ENCODE results near the gene ERG. TPM values are rescaled to one million over a fixed set of nuclear protein-coding genes. Genes with fewer than 3 reads are reported as not detected.

The ERG gene
- total RNA-seq, 1 experiment from 2014 or later = 4.4 TPM

DNA sequence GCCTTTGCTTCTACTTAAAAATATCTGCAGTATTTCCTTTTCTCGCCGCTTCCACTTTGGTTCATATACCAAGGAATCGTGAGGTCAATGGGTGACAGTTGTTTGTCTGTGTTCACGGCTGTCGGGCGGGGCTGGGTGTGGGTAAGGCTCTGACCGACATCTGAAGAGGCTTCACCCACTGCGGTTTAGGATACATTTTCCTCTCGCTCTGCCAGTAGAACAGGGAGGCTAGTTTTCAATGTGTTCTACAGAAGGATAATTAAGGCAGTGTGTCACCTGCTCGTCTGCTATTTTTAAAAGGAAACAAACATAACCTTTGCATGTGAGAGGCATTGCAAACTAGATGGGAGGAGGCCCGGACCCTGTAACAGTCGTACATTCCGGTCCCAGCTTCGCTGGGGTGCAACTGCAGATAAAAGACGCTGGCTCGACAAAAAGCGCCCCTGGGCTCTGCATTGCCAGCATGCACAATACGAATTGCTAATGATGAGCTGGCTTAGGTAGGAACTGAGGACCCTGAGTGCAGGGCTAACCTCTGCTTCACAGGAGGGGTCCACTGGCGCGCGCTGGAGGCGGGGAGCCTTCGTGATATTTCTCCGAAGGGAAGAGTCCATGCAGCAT is 8.5 kb upstream of the ERG start:
- DNase-seq = no peak
- H3K36me3 ChIP-seq = no peaks in the 10 kb centered on the region
- H3K4me3 ChIP-seq = no peak overlapping the region
- no peaks in the 10 kb centered on the region for H3K27me3 ChIP-seq
- H3K9me3 ChIP-seq = no peaks in the 10 kb centered on the region

DNA sequence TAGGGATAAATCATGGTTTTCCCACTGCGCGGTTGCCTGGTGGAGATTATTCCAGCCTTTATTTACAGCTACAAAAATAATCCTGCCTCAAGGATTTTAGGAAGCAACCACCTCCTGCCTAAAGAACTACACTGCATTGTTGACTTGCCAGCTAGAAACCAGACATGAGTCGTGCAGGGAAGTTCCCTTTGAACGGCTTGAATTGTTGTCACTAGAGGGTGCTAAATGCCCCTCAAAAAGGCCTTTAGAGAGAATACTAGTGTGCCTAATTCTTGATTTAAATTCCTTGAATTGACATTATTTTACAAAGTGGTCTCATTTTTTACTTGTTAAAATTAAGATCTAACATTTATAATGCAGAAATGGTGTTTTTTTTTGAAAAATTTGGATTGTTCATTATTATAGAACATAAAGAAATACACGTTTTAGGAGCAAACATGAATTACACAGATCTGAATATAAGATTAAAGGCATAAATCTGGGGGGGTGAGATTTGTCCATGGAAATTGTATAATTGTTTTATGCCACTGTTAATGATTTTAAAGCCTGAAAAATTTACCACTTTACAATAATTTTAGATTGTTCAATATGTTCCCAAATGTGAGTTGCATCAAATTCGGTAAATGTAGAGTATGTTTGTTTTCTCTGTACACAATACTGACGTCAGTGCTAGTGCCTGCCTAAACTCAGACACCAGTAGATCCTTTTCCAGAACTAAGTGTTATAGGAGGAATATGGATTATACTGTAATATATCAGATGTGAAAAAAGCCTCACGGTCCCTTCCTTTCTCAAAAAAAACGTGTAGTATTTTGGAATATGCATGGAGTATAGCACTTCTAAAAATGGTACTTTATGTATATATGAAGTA is 7.6 kb upstream of the ERG start:
- H3K4me3 ChIP-seq = no peak overlapping the region
- no peaks in the 10 kb centered on the region for H3K9me3 ChIP-seq
- H3K27me3 ChIP-seq = no peaks in the 10 kb centered on the region
- H3K36me3 ChIP-seq = no peaks in the 10 kb centered on the region
- DNase-seq = peak; percentile 37

DNA sequence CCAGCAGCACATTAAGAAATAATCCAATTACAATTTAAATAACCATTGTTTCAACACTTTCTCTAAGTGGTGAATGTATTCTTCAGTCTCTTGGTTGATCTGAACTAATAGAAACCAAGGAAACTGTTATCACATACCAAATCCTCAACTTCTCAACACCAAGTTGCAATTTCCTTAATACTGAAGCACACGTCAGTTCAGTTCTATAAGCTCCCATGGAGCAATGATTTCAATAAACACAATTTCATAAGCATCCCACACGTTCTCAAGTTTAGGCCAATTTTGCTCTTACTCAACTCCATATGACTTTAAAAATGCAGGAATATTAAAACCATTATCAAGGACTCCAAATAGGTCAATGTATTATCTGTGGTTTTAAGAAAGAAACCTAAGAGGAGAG is 5.8 kb upstream of the ERG start:
- H3K27me3 ChIP-seq = no peaks in the 10 kb centered on the region
- H3K4me3 ChIP-seq = no peak overlapping the region
- DNase-seq = no peak
- H3K36me3 ChIP-seq = no peaks in the 10 kb centered on the region
- H3K9me3 ChIP-seq = no peaks in the 10 kb centered on the region

DNA sequence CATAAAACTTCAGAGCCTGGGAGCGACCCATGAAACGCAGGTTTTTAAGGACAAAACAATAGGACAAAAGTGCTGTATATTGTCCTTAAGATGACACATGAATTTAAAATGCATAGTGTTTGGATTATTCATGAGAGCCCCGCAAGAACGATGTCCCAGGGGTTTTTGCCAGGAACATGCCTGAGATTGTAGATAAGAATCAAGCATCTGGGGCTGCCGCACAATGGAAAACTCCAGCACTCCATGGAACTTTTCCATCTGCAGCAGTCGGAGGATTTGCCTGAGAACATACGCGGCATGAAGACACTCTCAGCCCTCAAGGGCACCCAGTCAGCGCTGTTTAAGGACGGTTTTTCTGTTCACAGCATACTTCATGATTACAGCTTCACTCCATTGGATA is 5.3 kb upstream of the ERG start:
- Histone ChIP-seq H3K36me3 (no peaks in the 10 kb centered on the region), H3K9me3 (no peaks in the 10 kb centered on the region), H3K27me3 (no peaks in the 10 kb centered on the region), H3K4me3 (no peak overlapping the region)
- no peak for DNase-seq

DNA sequence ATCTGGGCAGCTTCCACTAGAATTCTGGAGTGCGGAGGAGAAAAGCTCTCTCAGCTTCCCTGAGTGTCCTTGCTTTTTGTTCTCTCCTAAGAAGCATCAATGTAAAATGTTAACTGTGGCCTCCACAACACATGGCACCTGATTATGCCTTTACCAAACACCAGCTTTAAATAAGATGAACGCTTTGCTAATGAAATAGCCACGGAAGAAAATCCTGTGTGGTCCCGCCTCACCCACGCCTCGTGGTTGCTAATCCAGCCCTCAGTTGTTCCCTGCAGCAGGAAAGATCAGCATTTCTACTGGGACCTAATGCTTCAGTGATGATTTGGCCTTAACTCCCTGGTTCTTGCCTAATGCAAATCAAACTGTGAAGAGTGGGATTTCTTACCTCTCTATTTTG is 1.8 kb upstream of the ERG start:
- Histone ChIP-seq H3K9me3 (no peaks in the 10 kb centered on the region), H3K36me3 (no peaks in the 10 kb centered on the region), H3K27me3 (no peaks in the 10 kb centered on the region), H3K4me3 (no peak overlapping the region)
- no peak for DNase-seq

DNA sequence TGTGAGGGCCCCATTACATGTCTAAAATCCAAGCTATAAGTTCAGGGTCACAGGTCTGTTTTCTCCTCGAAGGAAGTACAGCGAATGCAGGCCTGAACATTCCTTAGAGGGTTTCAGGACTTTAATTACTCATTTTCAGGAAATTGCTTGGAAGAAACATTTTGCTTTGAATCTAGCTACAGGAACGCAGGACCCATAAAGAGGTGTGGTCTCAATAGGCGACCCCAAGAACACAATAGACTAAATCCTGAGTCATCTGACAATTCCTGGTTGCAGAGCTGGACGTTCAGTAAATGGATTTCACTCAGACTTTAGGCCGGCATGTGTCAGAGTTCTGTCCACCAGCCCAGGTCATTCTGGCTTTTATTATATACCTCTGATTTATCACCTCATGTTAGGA is 1.0 kb upstream of the ERG start:
- Histone ChIP-seq H3K36me3 (no peaks in the 10 kb centered on the region), H3K27me3 (no peaks in the 10 kb centered on the region), H3K4me3 (no peak overlapping the region), H3K9me3 (no peaks in the 10 kb centered on the region)
- no peak for DNase-seq

DNA sequence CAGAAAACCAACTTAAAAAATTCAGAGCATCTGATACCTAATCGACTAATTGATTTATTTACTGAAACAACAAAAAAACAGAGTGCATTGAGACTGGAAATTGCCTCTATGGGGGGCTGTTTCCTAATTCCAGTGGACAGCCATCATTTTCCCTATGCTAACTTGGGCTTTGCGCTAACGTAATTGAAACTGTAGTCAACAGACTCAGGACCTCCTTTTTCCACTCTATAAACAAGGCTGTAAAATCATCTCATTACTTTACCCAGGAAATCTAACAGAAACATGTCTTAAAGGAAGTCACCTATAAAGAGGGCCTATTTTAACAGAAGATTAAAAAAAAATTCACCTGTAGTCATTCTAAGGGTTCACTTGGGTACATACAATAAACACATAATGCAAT is 2.1 kb downstream of the ERG start:
- Histone ChIP-seq H3K27me3 (no peaks in the 10 kb centered on the region), H3K36me3 (no peaks in the 10 kb centered on the region), H3K9me3 (no peaks in the 10 kb centered on the region), H3K4me3 (no peak overlapping the region)
- no peak for DNase-seq

DNA sequence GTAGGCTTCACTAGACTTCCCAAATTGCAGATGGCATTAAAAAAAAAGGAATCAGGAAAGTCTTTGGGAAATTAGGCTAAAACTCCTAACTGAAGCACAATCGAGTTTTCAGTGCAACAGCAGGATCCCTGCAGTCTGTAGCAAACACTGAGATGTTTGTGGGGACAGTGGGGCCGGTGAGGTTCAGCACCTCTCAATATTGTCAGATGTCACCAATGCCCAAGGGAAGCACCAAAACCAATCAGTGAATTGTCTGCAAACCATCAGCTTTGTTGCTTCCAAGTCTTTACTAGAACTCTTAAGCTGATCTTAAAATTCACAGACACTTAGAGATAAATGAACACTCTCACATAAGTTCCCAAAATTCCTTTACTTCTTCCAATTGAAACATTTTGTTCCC is 2.6 kb downstream of the ERG start:
- DNase-seq = no peak
- H3K27me3 ChIP-seq = no peaks in the 10 kb centered on the region
- H3K4me3 ChIP-seq = no peak overlapping the region
- H3K36me3 ChIP-seq = no peaks in the 10 kb centered on the region
- H3K9me3 ChIP-seq = no peaks in the 10 kb centered on the region

DNA sequence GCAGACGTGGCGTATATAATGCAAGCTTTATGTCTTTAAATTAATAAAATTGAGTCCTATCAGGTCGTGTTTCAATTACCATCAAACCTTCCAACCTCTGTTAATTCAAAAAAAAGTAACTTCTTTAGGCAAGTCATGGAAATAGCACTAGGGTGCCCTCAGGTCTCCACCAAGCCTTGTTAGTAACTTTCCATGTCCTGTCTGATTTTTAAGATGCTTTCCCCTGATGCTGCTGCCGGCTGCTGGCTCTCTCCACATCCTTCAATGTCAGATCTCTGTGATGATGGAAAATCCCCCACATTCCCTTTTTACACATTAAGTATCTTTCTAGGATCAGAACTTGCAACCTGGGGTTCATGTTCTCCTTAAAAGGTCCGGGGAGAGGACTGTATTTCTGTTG is 3.0 kb downstream of the ERG start:
- Histone ChIP-seq H3K4me3 (no peak overlapping the region), H3K27me3 (no peaks in the 10 kb centered on the region), H3K9me3 (no peaks in the 10 kb centered on the region), H3K36me3 (no peaks in the 10 kb centered on the region)
- no peak for DNase-seq

DNA sequence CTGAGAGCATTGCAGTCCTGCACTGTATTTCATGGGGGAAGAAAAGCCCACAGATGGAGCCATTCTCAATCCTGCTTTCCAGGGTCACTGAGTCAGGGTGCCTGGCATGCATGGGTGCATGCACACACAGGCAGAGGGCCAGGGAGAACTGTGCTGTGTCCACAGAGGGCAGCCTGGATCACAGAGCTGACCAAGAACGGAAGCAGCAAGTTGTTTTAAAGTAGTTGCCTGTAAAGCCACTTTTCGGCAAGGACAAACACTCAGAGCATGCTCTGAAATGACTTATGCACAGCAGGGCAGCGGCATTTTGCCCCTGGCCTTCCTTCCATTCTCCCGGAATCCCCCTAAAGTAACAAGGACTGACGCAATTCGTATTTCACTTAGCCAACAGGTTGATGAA is 3.6 kb downstream of the ERG start:
- no peaks in the 10 kb centered on the region for H3K36me3 ChIP-seq

DNA sequence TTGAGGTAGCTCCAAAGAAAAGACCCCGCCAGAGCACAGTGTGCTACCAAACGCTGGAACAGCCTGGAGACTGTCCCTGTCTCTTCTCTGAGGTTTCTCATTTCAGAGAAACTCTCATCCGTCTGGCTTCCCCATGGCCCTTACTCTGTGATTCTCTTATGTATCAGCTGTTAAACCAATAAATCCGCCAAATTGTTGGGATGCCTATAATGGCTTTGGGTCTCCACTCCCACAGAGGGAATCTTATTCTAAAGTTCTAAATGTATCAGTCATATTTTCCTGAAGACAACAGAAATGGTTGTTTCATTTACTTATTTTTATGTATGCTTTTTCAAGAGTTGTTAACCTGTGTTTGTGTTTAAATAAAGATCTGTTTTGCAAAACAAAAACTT is 4.0 kb downstream of the ERG start:
- Histone ChIP-seq H3K27me3 (no peaks in the 10 kb centered on the region), H3K36me3 (no peaks in the 10 kb centered on the region), H3K4me3 (no peak overlapping the region), H3K9me3 (no peaks in the 10 kb centered on the region)
- DNase-seq = no peak

More for the DNA sequence above, 3.6 kb downstream of the ERG start:
- H3K27me3 ChIP-seq = no peaks in the 10 kb centered on the region
- no peak overlapping the region for H3K4me3 ChIP-seq
- peak; percentile 47 for DNase-seq
- no peaks in the 10 kb centered on the region for H3K9me3 ChIP-seq

DNA sequence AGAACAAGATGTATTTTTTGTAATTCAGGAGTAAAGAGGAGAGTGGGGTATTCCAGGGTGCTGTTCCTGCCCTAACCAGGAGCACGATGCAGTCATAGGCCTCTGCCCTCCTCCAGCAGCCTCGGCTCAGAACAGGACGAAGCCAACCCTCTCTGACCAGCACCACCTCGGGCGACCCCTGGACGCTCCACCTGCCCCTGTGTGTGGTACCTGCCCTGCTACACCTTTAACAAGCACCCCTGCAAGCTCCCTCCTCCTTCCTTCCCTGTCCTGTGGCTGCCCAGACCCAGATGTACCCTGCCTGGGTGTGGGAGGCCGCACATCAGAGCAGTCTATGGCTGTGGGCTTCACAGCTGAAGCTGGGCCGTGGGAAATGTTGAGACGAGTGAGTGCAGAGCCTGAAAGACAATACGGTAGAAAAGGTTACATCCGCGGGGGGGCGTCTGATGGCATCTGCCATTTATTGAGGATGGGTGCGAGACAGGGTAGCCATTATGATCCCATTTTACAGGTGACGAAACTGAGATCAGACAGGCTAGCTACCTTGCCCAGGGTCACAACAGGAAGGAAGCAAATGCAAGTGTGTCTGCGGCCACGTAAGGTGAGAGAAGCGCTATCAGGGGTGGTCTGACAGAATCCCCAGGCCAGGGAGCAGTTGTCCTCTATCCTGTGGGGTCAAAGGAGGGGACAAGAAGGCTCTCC is 4.6 kb downstream of the ERG start:
- no peaks in the 10 kb centered on the region for H3K27me3 ChIP-seq
- H3K4me3 ChIP-seq = no peak overlapping the region
- H3K9me3 ChIP-seq = no peaks in the 10 kb centered on the region
- no peaks in the 10 kb centered on the region for H3K36me3 ChIP-seq
- no peak for DNase-seq

DNA sequence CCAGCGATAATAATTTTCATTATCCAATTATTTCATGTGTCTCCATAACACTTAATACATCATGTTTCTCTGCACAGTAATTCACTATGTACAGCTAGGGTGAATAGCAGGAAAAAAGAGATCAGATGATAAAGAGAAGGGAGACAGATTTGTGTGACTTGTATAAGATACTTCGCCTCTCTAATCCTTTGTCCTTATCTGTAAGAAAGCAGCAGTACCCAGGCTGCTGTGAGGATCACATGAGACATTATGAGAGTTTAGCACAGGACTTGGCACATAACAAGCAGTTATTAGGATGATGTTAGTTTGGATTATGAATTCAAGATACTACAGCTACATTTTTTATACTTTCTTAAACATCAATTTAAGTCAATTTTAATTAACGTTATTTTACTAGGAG is 6.3 kb downstream of the ERG start:
- Histone ChIP-seq H3K27me3 (no peaks in the 10 kb centered on the region), H3K9me3 (no peaks in the 10 kb centered on the region), H3K4me3 (no peak overlapping the region), H3K36me3 (no peaks in the 10 kb centered on the region)
- DNase-seq = no peak

DNA sequence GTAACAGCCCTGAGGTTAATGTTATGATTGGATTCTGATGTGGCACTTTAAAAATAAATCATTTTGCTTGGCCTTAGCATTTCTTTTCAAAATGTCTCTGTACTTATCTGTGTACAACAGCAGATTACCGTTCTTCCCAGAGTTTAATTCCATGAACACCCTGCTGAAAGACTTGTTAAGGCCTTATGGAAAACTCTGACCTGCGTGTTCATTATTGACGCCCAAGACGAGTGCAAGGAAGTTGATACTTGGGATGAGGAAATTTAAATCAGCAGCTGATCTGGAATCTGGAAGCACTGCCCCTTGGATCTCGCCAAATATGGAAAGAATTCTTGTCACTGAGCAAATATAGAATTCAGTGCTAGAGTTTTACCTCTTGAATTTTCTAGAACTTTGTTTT is 6.7 kb downstream of the ERG start:
- Histone ChIP-seq H3K36me3 (no peaks in the 10 kb centered on the region), H3K4me3 (no peak overlapping the region), H3K27me3 (no peaks in the 10 kb centered on the region), H3K9me3 (no peaks in the 10 kb centered on the region)
- no peak for DNase-seq

DNA sequence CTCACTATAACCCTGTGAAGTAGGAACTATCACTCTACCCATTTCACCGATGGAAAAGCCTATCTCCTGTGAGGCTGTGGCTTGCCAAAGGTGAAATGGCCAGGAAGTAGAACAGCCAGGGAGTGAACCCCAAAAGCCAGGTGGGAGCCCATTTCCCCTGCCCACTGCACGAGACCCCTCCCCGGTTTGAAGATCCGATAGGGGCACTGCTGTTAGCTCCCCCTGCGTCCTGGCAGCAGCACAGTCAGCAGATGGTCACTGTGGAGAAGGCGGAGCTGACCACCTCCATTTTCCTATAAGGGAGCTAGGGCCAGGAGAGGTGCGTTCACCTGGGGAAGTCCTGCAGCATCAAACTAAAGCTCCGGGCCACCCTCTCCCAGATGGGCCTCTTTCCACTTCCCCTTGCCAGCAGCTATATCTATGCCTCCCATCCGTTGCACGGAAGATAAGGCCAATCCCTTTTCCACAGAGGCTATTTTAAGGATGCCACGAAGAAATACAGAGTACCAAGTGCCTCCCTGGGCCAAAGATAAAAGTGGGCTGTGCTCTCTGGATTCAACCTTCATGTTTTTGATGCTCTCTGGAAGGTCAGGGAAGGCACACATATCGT is 7.8 kb downstream of the ERG start:
- no peaks in the 10 kb centered on the region for H3K36me3 ChIP-seq
- DNase-seq = no peak
- no peak overlapping the region for H3K4me3 ChIP-seq
- H3K27me3 ChIP-seq = no peaks in the 10 kb centered on the region
- H3K9me3 ChIP-seq = no peaks in the 10 kb centered on the region

DNA sequence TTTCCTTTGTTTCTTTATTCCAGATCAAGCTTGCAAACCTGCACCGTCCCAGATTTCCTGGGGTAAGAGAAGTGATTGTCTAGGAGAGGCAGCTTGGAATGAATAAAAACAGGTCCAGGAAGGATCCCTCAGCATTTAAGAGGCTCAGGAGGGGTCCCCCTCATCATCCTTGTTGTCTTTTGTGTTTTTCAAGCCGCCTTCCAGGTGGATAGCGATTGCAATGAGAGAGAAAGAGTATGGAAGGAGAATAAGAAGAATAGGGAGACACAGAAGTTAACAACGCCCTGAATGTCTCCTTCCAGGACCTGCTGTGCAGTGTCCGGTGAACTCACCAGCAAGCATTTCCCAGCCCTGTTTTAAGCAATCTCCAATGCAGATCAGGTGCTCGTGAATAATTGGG is 8.5 kb downstream of the ERG start:
- Histone ChIP-seq H3K27me3 (no peaks in the 10 kb centered on the region), H3K9me3 (no peaks in the 10 kb centered on the region), H3K36me3 (no peaks in the 10 kb centered on the region), H3K4me3 (no peak overlapping the region)
- DNase-seq = no peak

DNA sequence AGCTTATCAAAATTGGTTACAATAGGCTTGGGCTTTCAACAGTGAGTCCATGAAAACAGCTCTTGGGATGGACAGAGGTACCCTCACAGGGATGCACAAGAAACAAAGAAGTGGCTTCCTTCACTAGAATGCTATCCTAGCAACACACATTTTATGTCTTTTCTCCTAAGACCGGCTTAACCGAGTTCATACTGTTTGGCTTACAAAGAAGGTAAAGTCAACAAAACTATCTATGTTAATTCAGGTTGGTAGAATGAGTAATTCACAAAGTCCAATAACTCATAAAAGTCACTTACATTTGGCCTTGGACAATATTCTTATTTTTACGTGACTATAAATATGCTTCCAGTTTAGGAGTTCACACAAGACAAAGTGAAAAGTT is 9.0 kb downstream of the ERG start:
- Histone ChIP-seq H3K4me3 (no peak overlapping the region), H3K27me3 (no peaks in the 10 kb centered on the region), H3K36me3 (no peaks in the 10 kb centered on the region), H3K9me3 (no peaks in the 10 kb centered on the region)
- DNase-seq = no peak
